SK-N-SH treated with all-trans-retinoic acid at 6 μM for 48 hours (cell line): Measurements from ENCODE around the gene ARHGEF25.

Source experiments
- ATAC-seq: fragments of 200-7000 bp; cut with Tn5 transposase; 3 replicates; pipeline ENCODE4 v1.9.1; 2020; ENCODE audit warnings: mild to moderate bottlenecking, moderate library complexity
- ARNTL ChIP-seq: fragments of 450-650 bp; formaldehyde crosslinking; IDR thresholded peaks from 2 replicates; pipeline ENCODE4 v1.5.0; 2020; ENCODE audit warnings: low read depth, mild to moderate bottlenecking, moderate library complexity, borderline replicate concordance
- BACH2 ChIP-seq: fragments of 250-450 bp; sonication (Bioruptor Pico); IDR thresholded peaks from 2 replicates; pipeline ENCODE4 v1.9.0; 2021; ENCODE audit warnings: mild to moderate bottlenecking, borderline replicate concordance
- CSDC2 ChIP-seq: fragments of 250-450 bp; sonication (Bioruptor Pico); IDR thresholded peaks from 2 replicates; pipeline ENCODE4 v1.5.0; 2020; ENCODE audit warnings: mild to moderate bottlenecking, moderate library complexity
- ESRRG ChIP-seq: fragments of 250-450 bp; sonication (Bioruptor Pico); IDR thresholded peaks from 2 replicates; pipeline ENCODE4 v1.6.1; 2021; ENCODE audit warnings: mild to moderate bottlenecking
- GLIS3 ChIP-seq: fragments of 250-450 bp; sonication (Bioruptor Pico); IDR thresholded peaks from 2 replicates; pipeline ENCODE4 v1.5.0; 2020; ENCODE audit warnings: mild to moderate bottlenecking, moderate library complexity
- ISL1 ChIP-seq: fragments of 250-450 bp; sonication (Bioruptor Pico); IDR thresholded peaks from 2 replicates; pipeline ENCODE4 v2.1.2; 2022; ENCODE audit warnings: mild to moderate bottlenecking, moderate library complexity
- OSR1 ChIP-seq: fragments of 250-450 bp; sonication (Bioruptor Pico); IDR thresholded peaks from 2 replicates; pipeline ENCODE4 v1.8.0; 2022; ENCODE audit warnings: moderate library complexity, mild to moderate bottlenecking, inconsistent platforms
- PPARA ChIP-seq: fragments of 250-450 bp; sonication (Bioruptor Pico); IDR thresholded peaks from 2 replicates; pipeline ENCODE4 v1.5.0; 2020; ENCODE audit warnings: mild to moderate bottlenecking, borderline replicate concordance
- RARB ChIP-seq: fragments of 250-450 bp; sonication (Bioruptor Pico); IDR thresholded peaks from 2 replicates; pipeline ENCODE4 v1.8.0; 2021; ENCODE audit warnings: mild to moderate bottlenecking, moderate library complexity
- SNAI2 ChIP-seq: fragments of 250-450 bp; sonication (Bioruptor Pico); IDR thresholded peaks from 2 replicates; pipeline ENCODE4 v1.5.0; 2020; ENCODE audit warnings: mild to moderate bottlenecking, moderate library complexity
- TOX ChIP-seq: fragments of 250-450 bp; sonication (Bioruptor Pico); IDR thresholded peaks from 2 replicates; pipeline ENCODE4 v1.8.0; 2021; ENCODE audit warnings: mild to moderate bottlenecking, moderate library complexity, borderline replicate concordance
- ZC3H10 ChIP-seq: fragments of 250-450 bp; sonication (Bioruptor Pico); IDR thresholded peaks from 2 replicates; pipeline ENCODE4 v1.5.1; 2021; ENCODE audit warnings: mild to moderate bottlenecking, moderate library complexity
- ZFP30 ChIP-seq: fragments of 450-650 bp; formaldehyde crosslinking; IDR thresholded peaks from 2 replicates; pipeline ENCODE4 v1.5.0; 2022; ENCODE audit warnings: mild to moderate bottlenecking, moderate library complexity
- ZNF565 ChIP-seq: fragments of 450-650 bp; formaldehyde crosslinking; conservative IDR thresholded peaks from 2 replicates; pipeline ENCODE4 v1.5.0; 2020; ENCODE audit warnings: low read depth, mild to moderate bottlenecking, moderate library complexity
- ZNF70 ChIP-seq: fragments of 450-650 bp; formaldehyde crosslinking; IDR thresholded peaks from 2 replicates; pipeline ENCODE4 v1.5.0; 2020; ENCODE audit warnings: mild to moderate bottlenecking, moderate library complexity
- ZNF8 ChIP-seq: fragments of 450-650 bp; formaldehyde crosslinking; IDR thresholded peaks from 2 replicates; pipeline ENCODE4 v1.5.0; 2020; ENCODE audit warnings: mild to moderate bottlenecking, moderate library complexity
- TF ChIP-seq, protein P1 (sequence below): fragments of 250-450 bp; sonication (Bioruptor Pico); IDR thresholded peaks from 2 replicates; pipeline ENCODE4 v1.5.1; 2020; ENCODE audit warnings: low read depth, mild to moderate bottlenecking, moderate library complexity
- TF ChIP-seq, protein P2 (sequence below): fragments of 250-450 bp; sonication (Bioruptor Pico); IDR thresholded peaks from 2 replicates; pipeline ENCODE4 v1.5.1; 2021; ENCODE audit warnings: mild to moderate bottlenecking, moderate library complexity
- TF ChIP-seq, protein P3 (sequence below): fragments of 250-450 bp; sonication (Bioruptor Pico); IDR thresholded peaks from 2 replicates; pipeline ENCODE4 v1.8.0; 2021; ENCODE audit warnings: low read depth, mild to moderate bottlenecking, moderate library complexity, borderline replicate concordance
- TF ChIP-seq, protein P4 (sequence below): fragments of 250-450 bp; sonication (Bioruptor Pico); IDR thresholded peaks from 2 replicates; pipeline ENCODE4 v1.8.0; 2020; ENCODE audit warnings: mild to moderate bottlenecking, moderate library complexity, borderline replicate concordance

ARHGEF25 gene

DNA sequence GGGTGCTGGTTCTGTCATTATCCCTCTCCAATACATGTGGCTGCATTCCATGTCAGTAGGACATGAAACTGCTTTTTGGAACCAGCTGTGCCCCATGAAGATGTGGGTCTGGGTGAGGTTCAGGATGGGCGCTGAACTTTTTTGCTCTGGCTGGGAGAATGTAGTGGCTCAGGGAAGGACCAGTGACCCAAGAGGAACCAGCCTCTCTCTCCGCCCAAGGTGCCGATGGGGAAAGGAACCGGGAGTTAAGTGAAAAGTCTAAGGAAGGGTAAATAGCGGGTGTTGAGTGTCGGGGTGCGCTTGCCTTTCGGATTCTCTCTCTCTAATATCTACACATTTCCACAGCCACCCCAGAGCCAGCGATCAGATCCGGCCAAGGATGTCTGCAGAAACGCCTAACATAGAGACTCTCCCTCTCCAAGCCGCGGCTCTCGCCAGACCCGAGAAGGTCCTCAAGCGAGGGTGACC, 7.8 kb downstream of the ARHGEF25 start:
- TF ChIP-seq ZC3H10 (no peak), SNAI2 (CRISPR knock-in tag) (no peak), BACH2 (CRISPR knock-in tag) (no peak), PPARA (CRISPR knock-in tag) (no peak), ARNTL (no peak), ZNF70 (no peak), TOX (CRISPR knock-in tag) (no peak), ZNF8 (CRISPR knock-in tag) (no peak), CSDC2 (no peak), OSR1 (CRISPR knock-in tag) (no peak)
- TF ChIP-seq, protein P1, sequence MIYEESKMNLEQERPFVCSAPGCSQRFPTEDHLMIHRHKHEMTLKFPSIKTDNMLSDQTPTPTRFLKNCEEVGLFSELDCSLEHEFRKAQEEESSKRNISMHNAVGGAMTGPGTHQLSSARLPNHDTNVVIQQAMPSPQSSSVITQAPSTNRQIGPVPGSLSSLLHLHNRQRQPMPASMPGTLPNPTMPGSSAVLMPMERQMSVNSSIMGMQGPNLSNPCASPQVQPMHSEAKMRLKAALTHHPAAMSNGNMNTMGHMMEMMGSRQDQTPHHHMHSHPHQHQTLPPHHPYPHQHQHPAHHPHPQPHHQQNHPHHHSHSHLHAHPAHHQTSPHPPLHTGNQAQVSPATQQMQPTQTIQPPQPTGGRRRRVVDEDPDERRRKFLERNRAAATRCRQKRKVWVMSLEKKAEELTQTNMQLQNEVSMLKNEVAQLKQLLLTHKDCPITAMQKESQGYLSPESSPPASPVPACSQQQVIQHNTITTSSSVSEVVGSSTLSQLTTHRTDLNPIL (CRISPR knock-in tag), result no peak
- TF ChIP-seq, protein P2, sequence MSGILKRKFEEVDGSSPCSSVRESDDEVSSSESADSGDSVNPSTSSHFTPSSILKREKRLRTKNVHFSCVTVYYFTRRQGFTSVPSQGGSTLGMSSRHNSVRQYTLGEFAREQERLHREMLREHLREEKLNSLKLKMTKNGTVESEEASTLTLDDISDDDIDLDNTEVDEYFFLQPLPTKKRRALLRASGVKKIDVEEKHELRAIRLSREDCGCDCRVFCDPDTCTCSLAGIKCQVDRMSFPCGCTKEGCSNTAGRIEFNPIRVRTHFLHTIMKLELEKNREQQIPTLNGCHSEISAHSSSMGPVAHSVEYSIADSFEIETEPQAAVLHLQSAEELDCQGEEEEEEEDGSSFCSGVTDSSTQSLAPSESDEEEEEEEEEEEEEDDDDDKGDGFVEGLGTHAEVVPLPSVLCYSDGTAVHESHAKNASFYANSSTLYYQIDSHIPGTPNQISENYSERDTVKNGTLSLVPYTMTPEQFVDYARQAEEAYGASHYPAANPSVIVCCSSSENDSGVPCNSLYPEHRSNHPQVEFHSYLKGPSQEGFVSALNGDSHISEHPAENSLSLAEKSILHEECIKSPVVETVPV (CRISPR knock-in tag), result no peak
- TF ChIP-seq, all 23 proteins: peak for 0
- ATAC-seq, result no peak

DNA sequence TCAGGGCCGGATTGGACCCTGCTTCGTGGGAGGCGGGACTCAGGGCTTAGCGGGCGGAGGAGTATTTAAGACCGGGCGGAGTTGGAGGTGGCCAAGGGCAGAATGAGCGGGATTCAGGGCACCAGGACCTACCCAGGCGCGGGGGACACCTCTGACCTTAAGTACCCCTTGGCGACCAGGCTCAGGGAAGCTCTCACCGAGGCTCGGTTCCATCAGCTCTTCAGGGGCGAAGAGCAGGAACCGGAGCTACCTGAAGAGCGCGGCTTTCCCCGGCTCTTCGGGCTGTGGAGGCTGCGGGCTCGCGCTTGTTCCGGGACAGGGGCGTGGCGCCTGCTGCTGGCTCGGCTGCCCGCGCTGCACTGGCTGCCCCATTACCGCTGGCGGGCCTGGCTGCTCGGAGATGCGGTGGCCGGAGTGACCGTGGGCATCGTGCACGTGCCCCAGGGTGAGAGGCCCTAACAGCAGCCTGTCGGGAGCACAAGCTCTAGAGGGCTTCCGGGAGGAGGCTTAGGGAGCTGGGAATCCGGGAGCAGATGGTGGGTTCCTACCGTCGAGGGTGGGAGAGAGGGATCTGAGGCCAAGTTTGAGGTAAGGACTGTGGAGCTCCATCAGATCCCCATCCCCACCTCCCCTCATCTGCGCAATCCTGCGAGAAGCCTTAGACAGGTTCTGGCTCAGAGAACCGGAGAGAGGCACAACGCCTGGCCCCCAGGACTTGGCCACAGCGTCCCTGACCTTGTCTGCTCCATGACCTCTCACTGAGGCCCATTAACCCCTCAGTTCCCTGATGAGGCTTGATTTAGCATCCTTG, 8.4 kb downstream of the ARHGEF25 start:
- no peak for TF ChIP-seq GLIS3
- TF ChIP-seq ZNF70, result no peak
- TF ChIP-seq ZFP30 (CRISPR knock-in tag), result no peak
- TF ChIP-seq, protein P3, sequence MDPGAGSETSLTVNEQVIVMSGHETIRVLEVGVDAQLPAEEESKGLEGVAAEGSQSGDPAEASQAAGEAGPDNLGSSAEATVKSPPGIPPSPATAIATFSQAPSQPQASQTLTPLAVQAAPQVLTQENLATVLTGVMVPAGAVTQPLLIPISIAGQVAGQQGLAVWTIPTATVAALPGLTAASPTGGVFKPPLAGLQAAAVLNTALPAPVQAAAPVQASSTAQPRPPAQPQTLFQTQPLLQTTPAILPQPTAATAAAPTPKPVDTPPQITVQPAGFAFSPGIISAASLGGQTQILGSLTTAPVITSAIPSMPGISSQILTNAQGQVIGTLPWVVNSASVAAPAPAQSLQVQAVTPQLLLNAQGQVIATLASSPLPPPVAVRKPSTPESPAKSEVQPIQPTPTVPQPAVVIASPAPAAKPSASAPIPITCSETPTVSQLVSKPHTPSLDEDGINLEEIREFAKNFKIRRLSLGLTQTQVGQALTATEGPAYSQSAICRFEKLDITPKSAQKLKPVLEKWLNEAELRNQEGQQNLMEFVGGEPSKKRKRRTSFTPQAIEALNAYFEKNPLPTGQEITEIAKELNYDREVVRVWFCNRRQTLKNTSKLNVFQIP, result no peak
- TF ChIP-seq RARB (CRISPR knock-in tag), result no peak
- no peak for TF ChIP-seq ARNTL
- TF ChIP-seq SNAI2 (CRISPR knock-in tag), result no peak
- no peak for TF ChIP-seq ISL1
- no peak for TF ChIP-seq PPARA (CRISPR knock-in tag)
- TF ChIP-seq ZC3H10, result no peak
- TF ChIP-seq BACH2 (CRISPR knock-in tag), result no peak
- TF ChIP-seq CSDC2, result no peak
- no peak for TF ChIP-seq ZNF8 (CRISPR knock-in tag)
- ATAC-seq, result no peak

DNA sequence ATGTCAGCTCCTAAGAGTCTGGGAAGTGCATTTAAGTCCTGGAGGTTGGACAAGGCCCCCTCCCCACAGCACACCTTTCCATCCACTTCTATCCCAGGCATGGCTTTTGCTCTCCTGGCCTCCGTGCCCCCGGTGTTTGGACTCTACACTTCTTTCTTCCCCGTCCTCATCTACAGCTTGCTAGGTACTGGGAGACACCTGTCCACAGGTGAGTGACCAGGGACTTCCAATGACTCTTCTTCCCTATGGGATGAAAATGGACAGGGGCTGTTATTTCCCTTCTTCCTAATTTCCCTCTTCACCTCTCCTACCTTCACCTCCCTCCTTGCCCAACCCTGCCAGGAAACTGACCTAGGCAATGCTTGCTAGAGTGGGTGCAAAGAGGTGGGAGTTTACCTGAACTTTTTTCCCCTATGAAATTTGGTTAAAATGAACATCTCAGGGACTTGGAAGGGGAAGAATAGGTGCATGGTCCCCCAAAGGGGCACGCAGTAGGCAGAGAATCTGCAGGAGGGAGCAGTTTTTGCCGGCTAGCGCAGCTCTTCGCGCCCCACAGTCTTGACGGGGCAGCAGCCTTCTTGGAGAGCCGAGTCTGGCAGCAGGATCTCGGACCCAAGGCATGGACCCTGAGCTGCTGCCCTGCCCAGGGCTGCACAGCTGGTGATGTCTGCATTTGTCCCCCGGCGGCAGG, 9.2 kb downstream of the ARHGEF25 start:
- no peak for TF ChIP-seq ZNF70
- TF ChIP-seq ZNF565 (CRISPR knock-in tag), result no peak
- no peak for TF ChIP-seq SNAI2 (CRISPR knock-in tag)
- TF ChIP-seq ZNF8 (CRISPR knock-in tag), result no peak
- no peak for TF ChIP-seq ISL1
- no peak for TF ChIP-seq RARB (CRISPR knock-in tag)
- no peak for TF ChIP-seq ZC3H10
- TF ChIP-seq, protein P3, result no peak
- TF ChIP-seq ZFP30 (CRISPR knock-in tag), result no peak
- no peak for TF ChIP-seq PPARA (CRISPR knock-in tag)
- no peak for TF ChIP-seq CSDC2
- ATAC-seq, result no peak

DNA sequence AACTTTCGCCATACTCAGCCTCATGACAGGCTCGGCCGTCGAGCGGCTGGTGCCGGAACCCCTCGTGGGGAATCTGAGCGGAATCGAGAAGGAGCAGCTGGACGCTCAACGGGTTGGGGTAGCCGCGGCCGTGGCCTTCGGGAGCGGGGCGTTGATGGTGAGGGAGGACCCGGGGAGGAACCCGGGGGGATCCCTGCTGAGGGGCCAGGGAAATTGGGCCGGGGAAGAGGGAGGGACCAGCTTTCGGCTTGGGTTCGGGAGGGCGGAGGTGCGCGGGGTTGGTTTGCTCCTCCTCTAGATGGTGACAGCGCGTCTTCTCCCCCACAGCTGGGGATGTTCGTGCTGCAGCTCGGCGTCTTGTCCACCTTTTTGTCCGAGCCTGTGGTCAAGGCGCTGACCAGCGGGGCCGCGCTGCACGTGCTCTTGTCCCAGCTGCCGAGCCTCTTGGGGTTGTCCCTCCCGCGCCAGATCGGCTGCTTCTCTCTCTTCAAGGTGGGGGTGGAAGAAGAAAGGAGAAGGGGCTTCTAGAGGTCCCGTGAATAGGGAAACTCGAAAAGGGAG, 9.8 kb downstream of the ARHGEF25 start:
- TF ChIP-seq OSR1 (CRISPR knock-in tag) (no peak), TOX (CRISPR knock-in tag) (no peak), ESRRG (CRISPR knock-in tag) (no peak)
- TF ChIP-seq, protein P4, sequence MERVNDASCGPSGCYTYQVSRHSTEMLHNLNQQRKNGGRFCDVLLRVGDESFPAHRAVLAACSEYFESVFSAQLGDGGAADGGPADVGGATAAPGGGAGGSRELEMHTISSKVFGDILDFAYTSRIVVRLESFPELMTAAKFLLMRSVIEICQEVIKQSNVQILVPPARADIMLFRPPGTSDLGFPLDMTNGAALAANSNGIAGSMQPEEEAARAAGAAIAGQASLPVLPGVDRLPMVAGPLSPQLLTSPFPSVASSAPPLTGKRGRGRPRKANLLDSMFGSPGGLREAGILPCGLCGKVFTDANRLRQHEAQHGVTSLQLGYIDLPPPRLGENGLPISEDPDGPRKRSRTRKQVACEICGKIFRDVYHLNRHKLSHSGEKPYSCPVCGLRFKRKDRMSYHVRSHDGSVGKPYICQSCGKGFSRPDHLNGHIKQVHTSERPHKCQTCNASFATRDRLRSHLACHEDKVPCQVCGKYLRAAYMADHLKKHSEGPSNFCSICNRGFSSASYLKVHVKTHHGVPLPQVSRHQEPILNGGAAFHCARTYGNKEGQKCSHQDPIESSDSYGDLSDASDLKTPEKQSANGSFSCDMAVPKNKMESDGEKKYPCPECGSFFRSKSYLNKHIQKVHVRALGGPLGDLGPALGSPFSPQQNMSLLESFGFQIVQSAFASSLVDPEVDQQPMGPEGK (CRISPR knock-in tag), result no peak

More for the DNA sequence above, 9.8 kb downstream of the ARHGEF25 start:
- no peak for ATAC-seq
